Measurements from ENCODE around the gene PGAP1. TPM values are rescaled to one million over a fixed set of nuclear protein-coding genes. Genes with fewer than 3 reads are reported as not detected.
A peak's percentile ranks its signal among the peaks of the same experiment; 100 is the strongest.

Gene PGAP1
- total RNA-seq, 2 donors from 2014 or later: 15.3 to 38.2 TPM

- Histone ChIP-seq H3K4me3 (no peak overlapping the region), H3K36me3 (no peaks in the 10 kb centered on the region), H3K4me1 (ENCODE audit: control insufficient read depth in 1 of 2, low read depth in 2 of 2) (no peaks in the 10 kb centered on the region), H3K27ac (no peak overlapping the region), H3K9me3 (no peaks in the 10 kb centered on the region), H3K27me3 (replicated peaks; ENCODE audit: insufficient read depth) (no peaks in the 10 kb centered on the region)
- DNase-seq (ENCODE audit: low spot score): no peak
- ATAC-seq (ENCODE audit: insufficient number of reproducible peaks, low FRiP score, low read depth): no peak
- TF ChIP-seq CTCF (IDR thresholded peaks at IDR 0.05): no peak
Measured at GRCh38 chr2:196939371-196939770, 12.9 kb upstream of the PGAP1 start.

- no peak for TF ChIP-seq CTCF (IDR thresholded peaks at IDR 0.05)
- Histone ChIP-seq H3K27ac (no peak overlapping the region), H3K4me1 (ENCODE audit: control insufficient read depth in 1 of 2, low read depth in 2 of 2) (no peaks in the 10 kb centered on the region), H3K4me3 (no peak overlapping the region), H3K27me3 (replicated peaks; ENCODE audit: insufficient read depth) (no peaks in the 10 kb centered on the region), H3K9me3 (no peaks in the 10 kb centered on the region), H3K36me3 (no peaks in the 10 kb centered on the region)
- DNase-seq (ENCODE audit: low spot score): no peak
- ATAC-seq (ENCODE audit: insufficient number of reproducible peaks, low FRiP score, low read depth): no peak
Measured at GRCh38 chr2:196935432-196935831, 8.9 kb upstream of the PGAP1 start.

GRCh38 chr2:196934672-196935071 is 8.2 kb upstream of the PGAP1 start:
- no peaks in the 10 kb centered on the region for H3K9me3 ChIP-seq
- no peaks in the 10 kb centered on the region for H3K27me3 ChIP-seq (replicated peaks; ENCODE audit: insufficient read depth)
- H3K4me3 ChIP-seq: no peak overlapping the region
- H3K4me1 ChIP-seq (ENCODE audit: control insufficient read depth in 1 of 2, low read depth in 2 of 2): no peaks in the 10 kb centered on the region
- no peak overlapping the region for H3K27ac ChIP-seq
- DNase-seq (ENCODE audit: low spot score): no peak
- no peaks in the 10 kb centered on the region for H3K36me3 ChIP-seq
- TF ChIP-seq CTCF (IDR thresholded peaks at IDR 0.05): no peak
- no peak for ATAC-seq (ENCODE audit: insufficient number of reproducible peaks, low FRiP score, low read depth)

- Histone ChIP-seq H3K4me3 (no peak overlapping the region), H3K9me3 (no peaks in the 10 kb centered on the region), H3K36me3 (no peaks in the 10 kb centered on the region), H3K27ac (no peak overlapping the region), H3K27me3 (replicated peaks; ENCODE audit: insufficient read depth) (no peaks in the 10 kb centered on the region), H3K4me1 (ENCODE audit: control insufficient read depth in 1 of 2, low read depth in 2 of 2) (peaks cover 0 to 10% of the 10 kb centered on the region in 2 donors)
- TF ChIP-seq CTCF (IDR thresholded peaks at IDR 0.05): no peak
- no peak for DNase-seq (ENCODE audit: low spot score)
- ATAC-seq (ENCODE audit: insufficient number of reproducible peaks, low FRiP score, low read depth): no peak
Measured at GRCh38 chr2:196931555-196931954, 5.0 kb upstream of the PGAP1 start.

- TF ChIP-seq CTCF (IDR thresholded peaks at IDR 0.05): no peak
- Histone ChIP-seq H3K9me3 (no peaks in the 10 kb centered on the region), H3K4me3 (peak overlapping the region; percentile 71), H3K27ac (peak overlapping the region; percentile 79 to 87), H3K36me3 (no peaks in the 10 kb centered on the region), H3K4me1 (ENCODE audit: control insufficient read depth in 1 of 2, low read depth in 2 of 2) (peaks cover 7 to 27% of the 10 kb centered on the region in 2 donors), H3K27me3 (replicated peaks; ENCODE audit: insufficient read depth) (no peaks in the 10 kb centered on the region)
- ATAC-seq (ENCODE audit: insufficient number of reproducible peaks, low FRiP score, low read depth) (no peak), DNase-seq (ENCODE audit: low spot score) (no peak)
Measured at GRCh38 chr2:196927376-196928225, 1.1 kb upstream of the PGAP1 start.
